ENCODE measurements around the gene GEMIN7. TPM values are rescaled to one million over a fixed set of nuclear protein-coding genes. Genes with fewer than 3 reads are reported as not detected.

GEMIN7 gene
- total and polyA plus RNA-seq, 2 of the 13 experiments (the other 11 are each of a cell fraction or from before 2014, with no cell fraction given), result 24.1 to 30.6 TPM

GRCh38 chr19:45076029-45076850 is 2.8 kb upstream of the GEMIN7 start, which contains the start of gene ZNF296 (continued):
- TF ChIP-seq, protein P1, sequence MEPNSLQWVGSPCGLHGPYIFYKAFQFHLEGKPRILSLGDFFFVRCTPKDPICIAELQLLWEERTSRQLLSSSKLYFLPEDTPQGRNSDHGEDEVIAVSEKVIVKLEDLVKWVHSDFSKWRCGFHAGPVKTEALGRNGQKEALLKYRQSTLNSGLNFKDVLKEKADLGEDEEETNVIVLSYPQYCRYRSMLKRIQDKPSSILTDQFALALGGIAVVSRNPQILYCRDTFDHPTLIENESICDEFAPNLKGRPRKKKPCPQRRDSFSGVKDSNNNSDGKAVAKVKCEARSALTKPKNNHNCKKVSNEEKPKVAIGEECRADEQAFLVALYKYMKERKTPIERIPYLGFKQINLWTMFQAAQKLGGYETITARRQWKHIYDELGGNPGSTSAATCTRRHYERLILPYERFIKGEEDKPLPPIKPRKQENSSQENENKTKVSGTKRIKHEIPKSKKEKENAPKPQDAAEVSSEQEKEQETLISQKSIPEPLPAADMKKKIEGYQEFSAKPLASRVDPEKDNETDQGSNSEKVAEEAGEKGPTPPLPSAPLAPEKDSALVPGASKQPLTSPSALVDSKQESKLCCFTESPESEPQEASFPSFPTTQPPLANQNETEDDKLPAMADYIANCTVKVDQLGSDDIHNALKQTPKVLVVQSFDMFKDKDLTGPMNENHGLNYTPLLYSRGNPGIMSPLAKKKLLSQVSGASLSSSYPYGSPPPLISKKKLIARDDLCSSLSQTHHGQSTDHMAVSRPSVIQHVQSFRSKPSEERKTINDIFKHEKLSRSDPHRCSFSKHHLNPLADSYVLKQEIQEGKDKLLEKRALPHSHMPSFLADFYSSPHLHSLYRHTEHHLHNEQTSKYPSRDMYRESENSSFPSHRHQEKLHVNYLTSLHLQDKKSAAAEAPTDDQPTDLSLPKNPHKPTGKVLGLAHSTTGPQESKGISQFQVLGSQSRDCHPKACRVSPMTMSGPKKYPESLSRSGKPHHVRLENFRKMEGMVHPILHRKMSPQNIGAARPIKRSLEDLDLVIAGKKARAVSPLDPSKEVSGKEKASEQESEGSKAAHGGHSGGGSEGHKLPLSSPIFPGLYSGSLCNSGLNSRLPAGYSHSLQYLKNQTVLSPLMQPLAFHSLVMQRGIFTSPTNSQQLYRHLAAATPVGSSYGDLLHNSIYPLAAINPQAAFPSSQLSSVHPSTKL (CRISPR knock-in tag; IDR thresholded peaks at IDR 0.05), result peak; percentile 61
- TF ChIP-seq, protein P2, sequence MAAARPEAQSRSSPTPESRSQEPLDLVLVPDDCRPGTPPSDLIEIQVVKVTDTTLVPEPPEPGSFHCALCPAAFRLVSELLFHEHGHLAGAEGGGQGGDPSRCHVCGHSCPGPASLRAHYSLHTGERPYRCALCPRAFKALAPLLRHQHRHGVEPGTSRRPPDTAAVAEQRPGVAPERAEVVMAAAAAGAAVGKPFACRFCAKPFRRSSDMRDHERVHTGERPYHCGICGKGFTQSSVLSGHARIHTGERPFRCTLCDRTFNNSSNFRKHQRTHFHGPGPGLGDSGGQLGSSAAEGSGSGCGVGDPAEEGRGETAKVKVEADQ (CRISPR knock-in tag; IDR thresholded peaks at IDR 0.05; ENCODE audit: borderline replicate concordance), result no peak
- peak; percentile 79; the same call in 1 of the 2 replicates for TF ChIP-seq MTF2 (CRISPR knock-in tag; IDR thresholded peaks at IDR 0.05; ENCODE audit: borderline replicate concordance)
- TF ChIP-seq, protein P3, sequence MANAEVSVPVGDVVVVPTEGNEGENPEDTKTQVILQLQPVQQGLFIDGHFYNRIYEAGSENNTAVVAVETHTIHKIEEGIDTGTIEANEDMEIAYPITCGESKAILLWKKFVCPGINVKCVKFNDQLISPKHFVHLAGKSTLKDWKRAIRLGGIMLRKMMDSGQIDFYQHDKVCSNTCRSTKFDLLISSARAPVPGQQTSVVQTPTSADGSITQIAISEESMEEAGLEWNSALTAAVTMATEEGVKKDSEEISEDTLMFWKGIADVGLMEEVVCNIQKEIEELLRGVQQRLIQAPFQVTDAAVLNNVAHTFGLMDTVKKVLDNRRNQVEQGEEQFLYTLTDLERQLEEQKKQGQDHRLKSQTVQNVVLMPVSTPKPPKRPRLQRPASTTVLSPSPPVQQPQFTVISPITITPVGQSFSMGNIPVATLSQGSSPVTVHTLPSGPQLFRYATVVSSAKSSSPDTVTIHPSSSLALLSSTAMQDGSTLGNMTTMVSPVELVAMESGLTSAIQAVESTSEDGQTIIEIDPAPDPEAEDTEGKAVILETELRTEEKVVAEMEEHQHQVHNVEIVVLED (CRISPR knock-in tag; IDR thresholded peaks at IDR 0.05; ENCODE audit: borderline replicate concordance), result peak; percentile 60; the same call in 1 of the 2 replicates
- no peak for TF ChIP-seq SRSF4 (IDR thresholded peaks at IDR 0.05; ENCODE audit: low read depth, low read length, poor library complexity, severe bottlenecking)
- TF ChIP-seq ZFYVE20 (CRISPR knock-in tag; IDR thresholded peaks at IDR 0.05; ENCODE audit: borderline replicate concordance, low read depth), result 0 out of 2 replicates have a peak, but pooled peaks have one; percentile 20
- TF ChIP-seq MAFG (CRISPR knock-in tag; IDR thresholded peaks at IDR 0.05), result no peak
- peak; percentile 55; the same call in 1 of the 2 replicates for TF ChIP-seq ZSCAN21 (CRISPR knock-in tag; IDR thresholded peaks at IDR 0.05; ENCODE audit: borderline replicate concordance)
- no peak for TF ChIP-seq MYNN (CRISPR knock-in tag; IDR thresholded peaks at IDR 0.05; ENCODE audit: low read depth)
- no peak for TF ChIP-seq E2F1 (CRISPR knock-in tag; IDR thresholded peaks at IDR 0.05)
- peak; percentile 93 for TF ChIP-seq ARNT2 (CRISPR knock-in tag; IDR thresholded peaks at IDR 0.05; ENCODE audit: low read depth)
- no peak for TF ChIP-seq PCBP1 (IDR thresholded peaks at IDR 0.05; ENCODE audit: borderline replicate concordance, low read depth, low read length)
- no peak for TF ChIP-seq REXO4 (CRISPR knock-in tag; IDR thresholded peaks at IDR 0.05; ENCODE audit: borderline replicate concordance)
- TF ChIP-seq MED1 (CRISPR knock-in tag; IDR thresholded peaks at IDR 0.05), result peak; percentile 49
- no peak for TF ChIP-seq ZNF513 (CRISPR knock-in tag; conservative IDR thresholded peaks at IDR 0.05)
- peak; percentile 67 for TF ChIP-seq GABPB1 (CRISPR knock-in tag; IDR thresholded peaks at IDR 0.05)
- peak; percentile 70 for TF ChIP-seq POLR2AphosphoS5 (IDR thresholded peaks at IDR 0.05; ENCODE audit: low read depth, low read length)
- peak; percentile 25; the same call in 1 of the 2 replicates for TF ChIP-seq SOX5 (CRISPR knock-in tag; IDR thresholded peaks at IDR 0.05; ENCODE audit: borderline replicate concordance)
- TF ChIP-seq HES4 (CRISPR knock-in tag; IDR thresholded peaks at IDR 0.05; ENCODE audit: borderline replicate concordance), result peak; percentile 69; the same call in 1 of the 2 replicates
